ENCODE results near the gene SPATA2.
A peak's percentile ranks its signal among the peaks of the same experiment; 100 is the strongest.
"Not testable (repeated sequence)": the region's sequence is repeated elsewhere in the genome, so short reads cannot be mapped to it uniquely, and the experiment has no call there.

The SPATA2 gene, protein sequence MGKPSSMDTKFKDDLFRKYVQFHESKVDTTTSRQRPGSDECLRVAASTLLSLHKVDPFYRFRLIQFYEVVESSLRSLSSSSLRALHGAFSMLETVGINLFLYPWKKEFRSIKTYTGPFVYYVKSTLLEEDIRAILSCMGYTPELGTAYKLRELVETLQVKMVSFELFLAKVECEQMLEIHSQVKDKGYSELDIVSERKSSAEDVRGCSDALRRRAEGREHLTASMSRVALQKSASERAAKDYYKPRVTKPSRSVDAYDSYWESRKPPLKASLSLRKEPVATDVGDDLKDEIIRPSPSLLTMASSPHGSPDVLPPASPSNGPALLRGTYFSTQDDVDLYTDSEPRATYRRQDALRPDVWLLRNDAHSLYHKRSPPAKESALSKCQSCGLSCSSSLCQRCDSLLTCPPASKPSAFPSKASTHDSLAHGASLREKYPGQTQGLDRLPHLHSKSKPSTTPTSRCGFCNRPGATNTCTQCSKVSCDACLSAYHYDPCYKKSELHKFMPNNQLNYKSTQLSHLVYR

DNA sequence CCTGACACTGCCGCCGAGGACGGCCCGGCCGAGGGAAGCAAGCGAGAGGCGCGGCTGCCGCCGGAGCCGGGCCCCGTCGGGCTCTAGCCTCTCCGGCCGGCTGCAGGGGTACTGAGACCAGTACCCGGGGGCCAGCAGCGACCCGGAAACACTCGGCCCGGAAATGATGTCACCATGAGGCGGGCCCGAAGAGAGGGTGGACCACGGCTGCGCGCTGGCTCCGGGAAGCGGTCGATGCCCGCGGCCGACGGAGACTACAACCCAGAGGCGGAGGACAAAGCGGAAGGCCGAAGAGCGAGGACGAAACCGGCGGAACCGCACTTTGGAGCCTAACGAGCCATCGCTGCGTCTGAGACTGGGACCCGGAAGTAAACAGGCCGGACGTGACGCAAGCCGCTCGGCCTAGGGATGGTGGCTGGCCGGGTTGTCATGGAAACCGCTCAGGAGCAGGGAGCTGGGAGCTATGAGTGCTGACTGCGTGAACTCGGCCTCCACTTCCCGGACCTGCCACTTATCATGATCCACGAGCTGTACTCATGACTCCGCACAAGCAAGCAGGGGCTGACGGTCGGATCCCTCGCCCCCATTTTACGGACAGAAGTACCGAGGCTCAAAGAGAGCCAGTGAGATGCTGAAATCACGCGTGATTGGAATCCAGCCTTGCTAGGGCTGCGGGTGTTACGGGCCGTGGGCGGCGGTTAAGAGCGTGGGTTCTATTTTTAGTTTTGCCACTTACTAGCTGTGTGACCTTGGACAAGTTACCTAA, at the start of gene SPATA2:
TSS of gene SPATA2 (minus strand) at position 150 of the 766 bp plus-strand sequence. CDS start 7,039 bp downstream, outside the sequence.
- peak; percentile 95 for DNase-seq

DNA sequence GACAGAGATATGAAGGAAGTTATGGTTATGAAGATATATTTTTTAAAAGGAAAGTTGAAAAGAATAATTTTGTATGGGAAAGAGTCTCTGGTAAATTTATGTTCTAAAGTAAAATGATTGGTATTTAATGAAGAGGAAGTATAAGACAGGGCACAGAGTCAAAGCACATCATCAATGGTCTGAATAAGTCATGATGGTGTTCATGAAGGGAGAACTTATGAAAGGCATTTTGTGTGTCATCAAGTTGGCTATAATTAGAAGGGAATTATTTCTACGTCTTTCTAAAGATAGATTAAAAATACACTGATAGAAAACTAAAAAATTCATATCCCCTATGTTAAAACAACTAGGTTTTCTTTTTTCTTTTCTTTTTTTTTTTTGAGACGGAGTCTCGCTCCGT, 46.1 kb upstream of the SPATA2 start:
- DNase-seq = no peak

DNA sequence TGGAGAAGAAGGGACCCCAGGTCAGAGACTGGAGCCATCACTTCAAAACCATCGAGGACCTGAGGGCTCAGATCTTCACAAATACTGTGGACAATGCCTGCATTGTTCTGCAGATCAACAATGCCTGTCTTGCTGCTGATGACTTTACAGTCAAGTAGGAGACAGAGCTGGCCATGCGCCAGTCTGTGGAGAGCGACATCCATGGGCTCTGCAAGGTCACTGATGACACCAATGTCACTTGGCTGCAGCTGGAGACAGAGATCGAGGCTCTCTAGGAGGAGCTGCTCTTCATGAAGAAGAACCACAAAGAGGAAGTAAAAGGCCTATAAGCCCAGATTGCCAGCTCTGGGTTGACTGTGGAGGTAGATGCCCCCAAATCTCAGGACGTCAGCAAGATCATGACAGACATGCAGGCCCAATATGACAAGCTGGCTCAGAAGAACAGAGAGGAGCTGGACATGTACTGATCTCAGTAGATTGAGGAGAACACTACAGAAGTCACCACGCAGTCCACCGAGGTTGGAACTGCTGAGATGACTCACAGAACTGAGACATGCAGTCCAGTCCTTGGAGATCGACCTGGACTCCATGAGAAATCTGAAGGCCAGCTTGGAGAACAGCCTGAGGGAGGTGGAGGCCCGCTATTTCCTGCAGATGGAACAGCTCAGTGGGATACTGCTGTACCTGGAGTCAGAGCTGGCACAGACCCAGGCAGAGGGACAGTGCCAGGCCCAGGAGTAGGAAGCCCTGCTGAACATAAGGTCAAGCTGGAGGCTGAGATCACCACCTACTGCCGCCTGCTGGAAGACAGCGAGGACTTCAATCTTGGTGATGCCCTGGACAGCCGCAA, 42.0 kb upstream of the SPATA2 start:
- DNase-seq = not testable (repeated sequence)

DNA sequence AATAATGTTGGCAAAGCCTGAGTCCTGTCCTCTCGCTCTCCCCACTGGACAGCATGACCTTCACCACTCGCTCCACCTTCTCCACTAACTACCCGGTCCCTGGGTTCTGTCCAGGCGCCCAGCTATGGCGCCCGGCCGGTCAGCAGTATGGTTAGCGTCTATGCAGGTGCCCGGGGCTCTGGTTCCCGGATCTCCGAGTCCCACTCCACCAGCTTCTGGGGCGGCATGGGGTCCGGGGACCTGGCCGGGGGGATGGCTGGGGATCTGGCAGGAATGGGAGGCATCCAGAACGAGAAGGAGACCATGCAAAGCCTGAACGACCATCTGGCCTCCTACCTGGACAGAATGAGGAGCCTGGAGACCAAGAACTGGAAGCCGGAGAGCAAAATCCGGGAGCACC, 41.4 kb upstream of the SPATA2 start:
- DNase-seq = no peak

DNA sequence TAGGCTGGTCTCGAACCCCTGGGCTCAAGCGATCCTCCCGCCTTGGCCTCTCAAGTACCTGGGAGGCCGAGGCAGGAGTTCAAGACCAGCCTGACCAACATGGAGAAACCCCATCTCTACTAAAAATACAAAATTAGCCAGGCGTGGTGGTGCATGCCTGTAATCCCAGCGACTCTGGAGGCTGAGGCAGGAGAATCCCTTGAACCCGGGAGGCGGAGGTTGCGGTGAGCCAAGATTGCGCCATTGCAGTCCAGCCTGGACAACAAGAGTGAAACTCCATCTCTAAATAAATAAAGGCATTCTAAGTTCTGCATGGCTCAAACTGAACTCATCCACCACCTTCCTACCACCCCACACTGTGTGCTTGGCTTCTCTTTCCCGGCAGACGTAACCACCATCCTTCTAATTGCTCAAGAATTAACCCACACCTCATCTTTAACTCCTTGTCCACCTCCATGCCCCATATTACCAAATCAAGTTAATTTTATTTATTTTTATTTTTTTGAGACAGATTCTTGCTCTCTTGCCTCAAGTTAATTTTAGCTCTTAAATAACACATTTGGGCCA, 40.6 kb upstream of the SPATA2 start:
- not testable (repeated sequence) for DNase-seq

DNA sequence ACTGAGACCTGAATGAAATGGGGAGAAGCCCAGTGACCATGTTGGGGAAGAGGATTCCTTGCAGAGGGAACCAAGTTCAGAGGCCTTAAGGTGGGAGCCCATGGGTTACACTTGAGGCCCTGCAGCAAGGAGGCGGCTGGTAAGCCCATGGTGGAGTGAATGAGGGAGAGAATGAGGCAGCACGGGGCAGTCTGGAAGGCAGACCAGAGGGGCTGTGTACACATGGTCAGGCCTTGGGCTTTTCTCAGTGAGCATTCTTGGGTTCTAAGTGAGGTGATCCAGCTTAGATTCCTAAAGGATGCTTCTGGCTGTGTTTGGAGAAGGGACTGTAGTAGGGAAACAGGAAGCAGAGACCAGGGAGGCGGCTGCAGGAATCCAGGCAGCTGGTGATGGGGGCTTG, 39.8 kb upstream of the SPATA2 start:
- no peak for DNase-seq

DNA sequence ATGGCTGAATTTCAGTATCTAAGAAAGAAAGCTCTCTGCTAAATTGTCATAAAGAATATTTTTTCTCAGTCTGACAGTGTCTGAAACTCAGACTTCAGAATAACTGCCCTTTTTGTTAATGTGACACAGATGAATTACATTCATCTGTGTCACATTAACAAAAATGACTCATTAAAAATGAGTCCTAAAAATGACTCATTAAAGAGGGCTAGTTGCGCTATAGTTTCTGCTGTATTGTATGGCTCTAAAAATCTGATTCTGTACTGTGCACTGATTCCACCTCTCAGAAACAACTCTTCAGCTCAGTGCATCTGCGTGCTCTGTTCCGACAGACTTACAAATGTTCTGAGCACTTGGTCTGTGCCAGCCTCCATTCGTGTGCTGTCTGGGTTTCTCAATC, 35.8 kb upstream of the SPATA2 start:
- no peak for DNase-seq

DNA sequence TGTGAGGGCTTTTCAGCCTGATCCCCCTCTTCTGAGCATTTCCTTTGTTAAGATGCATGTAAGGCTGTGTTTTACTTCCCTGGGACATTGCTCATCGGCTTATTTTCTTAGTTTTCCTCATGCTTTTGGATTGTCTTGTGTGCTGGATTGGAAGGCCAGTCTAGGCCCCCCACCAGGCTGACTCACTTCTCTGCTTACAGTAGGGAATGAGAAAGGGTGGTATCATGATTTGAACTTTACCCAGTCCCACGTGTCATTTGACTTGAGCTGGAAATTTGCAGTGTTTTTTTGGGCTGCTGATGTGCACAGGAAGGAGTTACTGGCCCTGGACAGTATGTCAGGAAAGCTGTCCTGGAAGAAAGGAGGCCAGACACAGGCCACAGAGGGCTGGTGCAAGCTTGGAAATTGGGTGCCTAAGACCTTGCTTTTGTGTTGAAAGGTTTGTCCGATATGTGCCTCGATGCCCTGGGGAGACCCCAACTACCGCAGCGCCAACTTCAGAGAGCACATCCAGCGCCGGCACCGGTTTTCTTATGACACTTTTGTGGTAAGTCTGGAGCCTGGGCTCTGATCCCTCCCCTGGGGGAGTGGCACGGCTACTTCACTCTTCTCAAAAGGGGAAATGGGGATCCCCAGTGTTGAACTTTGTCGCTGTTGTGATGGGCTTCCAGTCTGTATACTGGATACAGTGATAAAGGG, 33.6 kb upstream of the SPATA2 start:
- no peak for DNase-seq

DNA sequence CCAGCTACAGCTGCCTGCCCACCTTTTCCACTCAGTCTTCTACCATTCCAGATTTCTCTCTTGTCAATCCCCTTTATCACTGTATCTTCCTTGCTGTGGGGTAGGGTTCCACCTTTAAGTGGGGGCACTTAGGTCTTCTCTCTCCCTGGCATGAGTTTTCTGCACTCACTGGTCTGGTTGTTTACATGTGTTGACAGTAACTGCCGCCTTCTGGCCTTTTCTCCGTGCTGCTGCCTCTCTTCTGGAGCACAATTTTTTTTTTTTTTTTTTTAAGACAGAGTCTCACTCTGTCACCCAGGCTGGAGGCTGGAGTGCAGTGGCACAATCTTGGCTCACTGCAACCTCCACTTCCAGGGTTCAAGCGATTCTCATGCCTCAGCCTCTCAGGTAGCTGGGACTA, 32.8 kb upstream of the SPATA2 start:
- DNase-seq = no peak

DNA sequence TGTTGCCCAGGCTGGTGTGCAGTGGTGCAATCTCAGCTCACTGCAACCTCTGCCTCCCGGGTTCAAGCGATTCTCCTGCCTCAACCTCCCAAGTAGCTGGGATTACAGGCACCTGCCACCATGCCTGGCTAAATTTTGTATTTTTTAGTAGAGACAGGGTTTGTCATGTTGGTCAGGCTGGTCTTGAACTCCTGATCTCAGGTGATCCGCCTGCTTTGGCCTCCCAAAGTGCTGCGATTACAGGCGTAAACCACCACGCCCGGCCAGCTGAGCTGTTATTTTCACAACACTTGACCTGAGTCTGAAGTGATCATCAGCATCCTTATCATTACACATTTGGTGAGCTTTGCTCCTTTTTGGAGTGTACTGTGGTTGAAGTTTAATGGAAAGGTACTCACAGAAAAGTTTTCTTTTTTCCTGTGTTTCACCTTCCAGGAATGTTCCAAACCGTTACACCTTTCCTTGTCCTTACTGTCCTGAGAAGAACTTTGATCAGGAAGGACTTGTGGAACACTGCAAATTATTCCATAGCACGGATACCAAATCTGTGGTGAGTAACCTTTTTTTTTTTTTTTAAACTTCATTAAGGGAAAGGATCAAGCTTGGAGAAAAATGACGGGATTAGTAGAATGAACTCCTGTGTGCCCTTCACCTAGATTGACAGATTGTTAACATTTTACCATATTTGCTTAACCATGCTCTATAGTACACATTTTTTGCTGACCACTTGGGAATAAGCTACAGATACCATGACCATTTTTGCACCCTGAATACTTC, 30.6 kb upstream of the SPATA2 start:
- no peak for DNase-seq

DNA sequence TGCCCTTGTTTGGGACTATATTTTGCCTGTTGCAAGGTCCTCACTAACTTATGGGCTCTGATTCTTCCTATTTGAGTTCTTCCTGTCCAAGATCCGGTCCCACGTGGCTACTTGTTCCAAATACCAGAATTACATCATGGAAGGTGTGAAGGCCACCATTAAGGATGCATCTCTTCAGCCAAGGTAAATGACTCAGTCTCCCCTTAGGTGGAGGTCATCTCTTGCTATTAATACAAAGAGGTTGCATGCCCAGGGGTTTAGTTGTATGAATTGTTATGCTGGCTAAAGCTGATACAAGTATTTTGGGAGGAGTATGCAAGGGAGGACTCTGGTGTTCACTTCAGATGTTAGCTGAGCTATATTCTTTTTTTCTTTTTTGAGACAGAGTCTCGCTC, 30.0 kb upstream of the SPATA2 start:
- no peak for DNase-seq

DNA sequence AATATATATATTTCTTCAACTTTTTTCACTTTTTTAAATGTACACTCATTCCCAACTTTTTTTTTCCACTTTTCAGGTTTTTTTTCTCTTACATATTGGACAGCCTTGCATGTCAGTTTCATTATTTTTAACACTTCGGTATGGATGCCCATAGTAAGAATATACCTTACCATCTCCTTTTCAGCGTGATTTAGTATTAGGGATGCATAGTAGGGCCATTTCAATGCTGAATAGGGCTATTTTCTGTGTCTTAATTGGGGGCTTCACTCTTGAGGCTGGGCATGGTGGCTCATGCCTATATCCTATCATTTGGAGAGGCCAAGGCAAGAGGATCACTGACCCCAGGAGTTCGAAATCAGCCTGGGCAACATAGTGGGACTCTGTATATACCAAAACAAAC, 27.6 kb upstream of the SPATA2 start:
- DNase-seq = no peak

DNA sequence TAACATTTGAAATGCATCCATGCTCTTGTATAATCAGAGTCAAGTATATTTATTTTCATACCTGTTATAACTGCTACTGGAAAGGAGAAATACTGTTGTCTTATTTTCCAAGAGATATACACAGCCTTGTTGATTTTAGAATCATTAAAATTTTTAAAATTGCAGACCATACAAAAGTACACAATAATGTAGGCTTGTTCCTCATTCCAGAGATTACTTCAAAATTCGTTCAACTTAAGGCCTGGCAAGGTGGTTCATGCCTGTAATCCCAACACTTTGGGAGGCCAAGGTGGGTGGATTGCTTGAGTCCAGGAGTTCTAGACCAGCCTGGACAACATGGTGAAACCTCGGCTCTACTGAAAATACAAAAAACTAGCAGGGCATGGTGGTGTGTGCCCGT, 27.0 kb upstream of the SPATA2 start:
- no peak for DNase-seq

DNA sequence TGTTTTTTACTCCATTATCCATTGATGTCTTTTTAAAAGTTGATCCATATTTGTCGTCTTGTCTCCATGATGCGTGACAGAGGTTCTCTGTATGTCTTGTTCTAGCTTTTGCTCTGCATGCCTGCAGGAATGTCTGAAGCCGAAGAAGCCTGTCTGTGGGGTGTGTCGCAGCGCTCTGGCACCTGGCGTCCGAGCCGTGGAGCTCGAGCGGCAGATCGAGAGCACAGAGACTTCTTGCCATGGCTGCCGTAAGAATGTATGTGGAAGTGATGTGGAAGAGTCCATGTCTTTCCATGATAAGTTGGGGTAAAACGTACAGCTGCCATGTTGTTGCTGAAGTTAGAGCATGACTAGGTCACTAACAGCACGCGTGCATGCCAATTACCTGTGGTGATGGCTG, 26.1 kb upstream of the SPATA2 start:
- no peak for DNase-seq

DNA sequence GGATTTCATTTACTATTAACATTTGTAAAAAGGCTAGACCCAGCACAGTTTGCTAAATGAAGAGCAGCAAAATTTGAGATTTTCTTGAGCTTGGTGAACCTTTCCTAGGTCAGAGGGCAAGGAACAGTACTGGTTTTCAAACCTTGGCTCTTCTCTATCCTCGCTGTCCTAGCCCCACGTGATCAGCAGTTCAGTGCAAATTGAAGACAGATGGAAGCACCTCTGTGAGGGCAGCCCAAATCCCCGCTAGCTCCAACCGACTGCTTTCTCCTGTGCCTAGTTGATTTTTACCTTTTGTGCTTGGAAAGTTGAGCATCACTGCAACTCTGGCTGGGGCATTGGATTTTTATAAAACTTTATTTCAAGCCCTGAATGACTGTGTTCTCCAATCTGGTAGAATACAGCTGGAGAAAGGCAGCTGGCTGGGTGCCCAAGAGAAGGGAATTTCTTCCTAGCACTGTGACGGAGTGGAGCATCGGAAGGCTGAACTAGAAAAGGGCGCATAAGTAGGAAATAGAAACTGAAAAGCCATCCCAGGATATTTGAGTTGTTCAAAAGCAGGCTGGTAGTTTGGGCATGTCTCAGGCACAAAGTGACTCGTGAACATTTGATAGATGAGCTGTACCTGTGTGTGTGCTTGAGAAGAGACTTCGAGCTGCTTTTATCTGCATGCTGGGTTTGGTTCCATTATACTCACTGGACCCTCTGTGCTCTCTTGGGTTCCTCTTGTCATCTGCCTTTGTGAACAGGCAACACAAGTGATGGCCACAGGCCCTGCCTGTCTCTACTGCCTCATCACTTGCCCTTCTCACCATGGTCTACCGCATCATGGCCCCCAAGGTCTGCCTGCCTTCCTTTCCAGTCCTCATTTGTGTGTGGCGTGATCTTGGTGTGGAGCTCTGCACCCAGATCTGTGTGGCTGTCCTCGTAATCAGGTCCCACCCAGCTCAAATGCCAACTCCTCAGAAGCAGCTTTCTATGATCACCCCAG, 23.1 kb upstream of the SPATA2 start:
- no peak for DNase-seq

DNA sequence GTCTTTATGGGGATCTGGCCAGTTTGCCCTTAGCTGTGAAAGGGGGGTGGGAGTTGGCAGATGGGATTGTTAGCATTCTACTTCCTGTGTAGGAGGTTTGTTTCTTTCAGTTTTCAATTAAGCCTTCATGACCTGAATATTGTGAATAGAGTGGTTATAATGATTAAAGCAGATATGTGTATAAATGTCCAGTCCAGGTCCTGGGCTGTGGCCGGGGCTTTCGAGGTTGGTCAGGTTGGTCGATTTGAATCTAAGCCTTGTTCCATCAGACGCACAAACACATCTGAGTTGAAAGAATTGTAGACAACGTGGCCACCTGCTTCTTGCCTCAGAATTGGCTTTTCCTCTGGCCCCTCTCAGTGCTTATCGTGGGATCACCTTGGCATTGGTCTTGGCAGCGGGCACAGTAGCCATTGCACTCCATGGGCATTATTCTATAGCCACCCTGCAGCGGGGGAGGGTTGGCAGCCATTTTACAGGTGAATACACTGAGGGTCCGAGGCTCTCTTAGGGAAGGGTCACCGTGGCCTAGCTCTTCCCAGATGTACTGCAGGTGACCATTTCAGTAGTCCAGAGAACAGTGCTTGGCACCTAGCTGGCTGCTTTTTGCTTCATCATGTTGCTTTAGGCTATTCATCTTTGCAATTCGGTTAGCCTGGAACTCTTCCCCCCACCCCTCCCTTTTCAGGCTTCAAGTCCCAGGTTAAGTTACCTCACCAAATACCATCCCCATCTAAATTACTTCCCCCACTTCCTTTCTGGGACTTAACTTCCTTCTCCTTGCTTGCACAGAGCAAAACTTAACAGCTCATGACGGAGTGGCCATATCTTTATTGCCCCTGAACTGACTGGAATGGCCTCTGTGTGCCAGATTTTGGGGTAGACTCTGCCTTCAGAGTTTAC, 21.9 kb upstream of the SPATA2 start:
- DNase-seq = no peak

DNA sequence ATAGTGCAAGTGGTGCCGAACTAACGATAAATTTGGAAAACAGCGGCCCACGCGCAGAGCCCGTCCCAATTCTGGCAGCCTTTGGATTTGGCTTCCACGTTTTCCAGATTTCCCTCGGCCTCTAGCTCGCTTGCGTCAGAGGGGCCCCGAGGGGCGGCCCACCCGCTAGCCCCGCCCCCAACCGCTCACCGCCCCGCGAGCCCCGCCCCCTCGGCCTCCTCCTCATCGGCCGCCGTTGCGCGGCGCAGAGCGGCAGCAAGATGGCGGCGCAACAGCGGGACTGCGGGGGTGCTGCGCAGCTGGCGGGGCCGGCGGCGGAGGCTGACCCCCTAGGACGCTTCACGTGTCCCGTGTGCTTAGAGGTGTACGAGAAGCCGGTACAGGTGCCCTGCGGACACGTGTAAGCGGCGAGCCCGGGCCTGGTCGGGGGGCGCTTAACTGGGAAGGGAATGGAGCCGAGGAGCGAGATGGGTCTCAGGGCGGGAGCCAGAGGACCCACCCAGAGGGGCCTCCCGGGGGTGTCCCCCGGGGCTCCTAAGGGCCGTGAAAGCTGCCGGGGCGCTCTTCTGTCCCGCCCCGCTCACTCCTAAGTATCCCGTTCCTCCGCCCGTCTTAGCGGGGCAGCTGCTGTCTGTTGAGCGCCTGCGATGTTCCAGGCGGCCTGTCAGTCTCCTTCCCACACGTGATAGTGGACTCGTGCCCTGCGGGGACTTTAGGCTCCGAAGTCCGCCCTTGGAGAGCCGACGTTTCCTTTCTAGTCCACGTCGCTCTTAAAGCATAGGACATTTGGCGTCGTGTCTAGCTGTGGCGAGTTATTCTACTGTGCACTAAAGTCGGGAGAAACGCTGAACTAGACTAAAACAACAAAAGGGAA, 21.1 kb upstream of the SPATA2 start, which contains the start of gene RNF114:
TSS of gene RNF114 (plus strand) at position 245 of the 874 bp plus-strand sequence. CDS start at position 261, 16 bp downstream.
- DNase-seq = peak; percentile 94

DNA sequence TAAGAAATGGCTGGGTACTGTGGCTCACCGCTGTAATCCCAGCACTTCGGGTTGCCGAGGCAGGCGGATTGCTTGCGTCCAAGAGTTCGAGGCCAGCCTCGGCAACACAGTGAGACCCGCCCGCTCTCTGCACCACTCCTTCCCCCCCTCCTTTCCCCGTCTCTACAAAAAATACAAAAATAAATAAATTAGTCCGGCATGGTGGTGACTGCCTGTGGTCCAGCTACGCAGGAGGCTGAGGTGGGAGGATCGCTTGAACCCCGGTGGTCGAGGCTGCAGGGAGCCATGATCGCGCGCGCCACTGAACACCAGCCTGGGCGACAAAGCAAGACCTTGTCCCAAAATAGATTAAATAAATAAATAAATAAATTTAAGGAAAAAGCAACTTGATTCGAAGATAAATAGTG, 20.4 kb upstream of the SPATA2 start:
- DNase-seq = no peak

Measured in NCI-H1105 (cell line).